NCI-H1105 treated with DMSO at 0.1 percent for 48 hours (cell line): ENCODE results near the gene ANO9.

Source experiments
- DNase-seq: peaks from one replicate; lab custom pipeline; 2025; lab: John Stamatoyannopoulos, UW

ANO9 gene

DNA sequence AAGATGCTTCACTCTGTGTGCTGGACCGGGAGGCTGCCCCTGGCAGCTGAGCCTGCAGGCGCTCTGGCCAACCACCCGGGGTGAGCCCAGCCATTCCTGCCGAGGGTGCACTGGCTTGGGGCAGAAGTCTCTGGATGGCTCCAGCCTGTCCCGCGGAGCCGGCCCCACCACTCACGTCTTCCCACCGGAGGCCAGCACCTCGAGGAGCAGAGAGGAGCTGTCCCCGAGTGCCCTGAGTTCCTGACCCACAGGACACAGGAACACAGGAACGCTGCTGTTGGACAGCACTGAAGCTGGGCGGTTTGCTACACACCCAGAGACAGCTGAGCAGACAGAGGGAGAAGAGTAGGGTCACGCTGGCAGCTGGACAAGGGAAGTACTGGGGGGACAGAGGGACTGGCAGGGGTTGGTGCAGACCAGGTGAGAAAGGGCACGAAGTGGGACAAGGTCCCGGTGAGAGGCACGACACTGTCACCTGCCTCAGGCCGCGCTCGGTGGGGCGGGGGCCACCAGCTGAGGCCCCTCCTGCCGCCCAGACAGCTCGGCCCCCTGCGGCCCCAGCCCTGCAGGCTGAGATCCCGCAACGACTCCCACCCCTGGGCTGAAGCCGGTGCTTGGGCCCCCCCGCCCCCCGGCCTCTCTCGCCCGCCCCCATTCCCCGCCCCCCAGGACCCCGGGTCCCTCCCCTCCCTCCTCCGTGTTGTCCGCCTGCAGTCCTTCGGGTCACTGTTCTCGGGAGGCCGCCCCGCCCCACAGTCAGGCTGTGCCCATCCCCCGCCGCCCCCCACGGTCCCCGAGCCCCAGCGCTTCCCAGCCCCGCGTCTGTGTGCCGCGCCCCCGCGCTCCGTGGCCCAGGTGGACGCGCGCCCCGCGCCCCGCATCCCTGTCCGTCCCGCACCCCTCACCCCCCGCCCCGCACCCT, 73.1 kb downstream of the ANO9 start:
- DNase-seq = no peak

- DNase-seq = no peak
Observed at GRCh38 chr11:367956-368413, 73.8 kb downstream of the ANO9 start.
